ENCODE measurements around the gene SPTB.
A peak's percentile ranks its signal among the peaks of the same experiment; 100 is the strongest.

SPTB gene

GRCh38 chr14:64850369-64851137 is 29.2 kb downstream of the SPTB start:
- DNase-seq (ENCODE audit: low read depth), result no peak

GRCh38 chr14:64849940-64850339 is 29.8 kb downstream of the SPTB start:
- DNase-seq (ENCODE audit: low read depth), result no peak

GRCh38 chr14:64848239-64848638 is 31.5 kb downstream of the SPTB start:
- no peak for DNase-seq (ENCODE audit: low read depth)

DNA sequence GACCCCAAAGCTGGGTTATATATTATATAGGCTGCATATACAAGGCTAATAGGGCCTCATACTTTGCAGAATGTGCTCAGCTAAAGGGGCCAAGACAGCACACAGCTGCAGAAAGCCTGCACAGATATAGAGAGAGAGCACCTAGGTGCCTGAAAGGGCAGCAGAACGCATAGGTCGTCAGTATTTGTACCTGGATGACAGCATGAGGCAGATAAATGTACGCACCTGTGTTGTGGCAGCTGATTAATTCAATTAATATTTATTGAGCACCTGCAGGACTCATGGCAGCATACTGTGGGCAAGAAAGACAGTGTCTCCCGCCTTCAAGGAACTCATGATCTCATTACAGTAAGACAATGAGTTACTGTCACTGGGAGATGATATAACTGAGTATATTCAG is 33.4 kb downstream of the SPTB start:
- no peak for DNase-seq (ENCODE audit: low read depth)

DNA sequence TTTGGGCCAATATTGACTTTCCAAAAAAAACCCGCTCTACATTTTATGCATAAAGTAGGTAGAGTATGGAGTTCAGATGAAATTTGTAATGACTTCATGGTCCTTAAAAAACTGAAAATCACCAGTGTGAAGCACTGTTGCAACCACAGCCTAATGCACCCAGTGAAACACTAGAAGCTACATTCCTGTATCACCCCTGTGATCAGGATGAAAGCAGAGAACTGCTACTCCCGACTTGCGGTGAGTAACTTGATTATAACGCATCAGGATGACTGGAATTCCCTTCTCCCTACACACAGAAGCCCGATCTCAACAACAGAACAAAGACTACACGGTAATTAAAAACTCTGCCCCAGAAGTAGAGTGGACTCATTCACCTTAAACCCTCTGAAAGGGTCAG is 33.8 kb downstream of the SPTB start:
- no peak for DNase-seq (ENCODE audit: low read depth)

DNA sequence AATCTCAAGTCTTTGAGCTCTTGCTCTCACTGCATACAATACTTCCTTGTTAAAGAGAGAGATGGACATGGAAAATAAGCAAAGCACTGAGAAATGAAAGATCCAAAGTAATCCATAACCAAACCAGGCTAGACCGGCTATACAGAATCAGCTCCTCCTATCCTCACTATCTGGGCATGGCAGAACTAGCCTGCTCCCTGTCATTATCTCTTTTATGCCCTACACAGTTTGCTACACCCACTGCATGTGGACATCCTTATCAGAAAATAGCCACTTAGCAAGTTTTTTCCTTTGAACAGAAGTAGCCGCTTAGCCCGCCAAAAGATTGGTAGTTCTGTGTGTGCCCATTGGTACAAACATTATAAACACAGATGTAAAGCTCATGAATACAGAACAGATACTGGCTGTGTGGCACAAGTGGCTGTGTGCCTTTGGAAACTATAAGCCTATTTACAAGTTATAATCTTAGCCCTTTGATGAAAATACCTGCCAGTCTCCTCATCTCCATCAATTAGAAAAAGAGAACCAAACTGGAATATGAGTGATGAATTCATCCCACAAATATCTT is 34.7 kb downstream of the SPTB start:
- DNase-seq (ENCODE audit: low read depth), result no peak

- no peak for DNase-seq (ENCODE audit: low read depth)
Measured at GRCh38 chr14:64844272-64844671, 35.4 kb downstream of the SPTB start.

DNA sequence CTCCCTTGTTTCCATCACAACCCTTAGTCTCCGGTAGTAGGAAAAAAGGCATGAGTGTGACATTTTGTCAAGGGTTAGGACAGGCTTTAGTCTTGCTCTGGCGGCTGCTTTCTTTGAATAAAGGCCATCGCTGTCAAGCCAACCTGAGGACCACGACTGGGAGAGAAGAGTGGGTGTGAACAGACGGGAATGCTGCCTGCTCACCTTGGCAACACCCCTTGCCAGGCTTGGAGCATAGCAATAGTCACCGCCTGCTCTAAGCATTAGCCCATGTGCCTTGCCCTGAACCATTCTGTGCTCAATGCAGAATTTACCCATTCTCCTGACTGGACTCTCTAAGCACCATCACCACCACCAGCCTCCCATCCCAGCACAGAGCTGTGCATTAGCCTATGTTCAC is 36.2 kb downstream of the SPTB start:
- no peak for DNase-seq (ENCODE audit: low read depth)

GRCh38 chr14:64841772-64842750 is 37.6 kb downstream of the SPTB start:
- DNase-seq (ENCODE audit: low read depth), result no peak

DNA sequence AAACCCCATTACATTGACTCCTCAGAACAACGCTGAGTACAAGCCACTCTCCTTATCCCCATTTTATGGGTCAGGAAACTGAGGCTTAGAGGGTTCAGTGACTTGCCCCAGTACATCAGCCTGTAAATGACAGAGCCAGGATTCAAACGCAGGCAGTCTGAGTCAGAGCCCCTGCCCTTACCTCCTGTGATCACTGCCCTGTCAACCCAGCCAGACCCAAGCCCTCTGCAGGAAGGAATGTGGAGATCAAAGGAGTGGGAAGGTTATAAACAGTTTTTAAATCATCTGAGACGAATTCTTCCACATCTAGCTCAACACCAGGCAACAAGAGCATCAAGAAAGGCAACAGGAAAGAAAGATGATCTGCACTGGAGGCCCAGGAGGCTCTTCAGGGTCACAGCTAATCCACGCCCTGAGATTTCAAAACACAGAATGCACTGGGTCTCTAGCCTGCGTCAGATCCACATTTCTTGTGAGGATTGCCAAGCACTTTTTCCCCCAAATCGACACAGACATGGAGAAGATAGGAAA is 38.5 kb downstream of the SPTB start:
- DNase-seq (ENCODE audit: low read depth), result no peak

- no peak for DNase-seq (ENCODE audit: low read depth)
Measured at GRCh38 chr14:64838656-64839055, 41.1 kb downstream of the SPTB start.

- no peak for DNase-seq (ENCODE audit: low read depth)
Measured at GRCh38 chr14:64835431-64835830, 44.3 kb downstream of the SPTB start.

DNA sequence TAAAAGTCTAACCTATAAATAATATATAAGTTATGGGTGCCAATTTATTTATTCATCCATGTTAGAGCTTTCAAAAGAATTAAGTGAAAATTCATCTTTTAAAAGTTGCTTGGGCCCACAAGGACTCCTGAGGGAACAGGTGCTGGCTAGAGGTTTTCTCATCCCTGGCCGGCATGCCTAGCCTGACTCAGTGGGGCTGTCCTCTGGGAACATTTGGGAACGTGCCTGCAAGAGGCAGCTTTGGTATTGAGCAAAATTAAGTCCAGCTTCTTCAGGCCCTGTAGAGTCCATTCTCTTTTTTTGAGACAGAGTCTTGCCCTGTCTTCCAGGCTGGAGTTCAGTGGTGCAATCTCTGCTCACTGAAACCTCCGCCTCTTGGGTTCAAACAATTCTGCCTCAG is 44.7 kb downstream of the SPTB start:
- no peak for DNase-seq (ENCODE audit: low read depth)

DNA sequence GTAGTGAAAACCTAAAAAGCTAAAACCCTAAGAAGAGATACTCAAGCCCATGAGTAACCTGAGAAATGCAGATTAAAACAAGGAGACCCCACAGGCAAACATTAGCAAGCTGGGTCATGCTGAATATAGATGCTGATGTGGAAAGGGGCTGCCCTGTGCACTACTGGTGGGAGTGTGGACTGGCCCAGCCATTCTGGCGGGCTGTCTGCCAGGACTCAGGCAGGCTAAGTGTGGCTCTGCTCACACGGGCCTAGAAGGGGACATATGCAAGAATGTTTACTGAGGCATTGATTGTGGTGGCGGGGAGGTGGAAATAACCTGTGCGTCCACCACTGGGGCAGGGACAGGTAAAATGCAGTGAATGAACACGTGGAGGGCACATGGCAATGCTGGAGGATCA is 48.3 kb downstream of the SPTB start:
- DNase-seq (ENCODE audit: low read depth), result no peak

GRCh38 chr14:64830961-64831360 is 48.7 kb downstream of the SPTB start:
- DNase-seq (ENCODE audit: low read depth), result no peak

DNA sequence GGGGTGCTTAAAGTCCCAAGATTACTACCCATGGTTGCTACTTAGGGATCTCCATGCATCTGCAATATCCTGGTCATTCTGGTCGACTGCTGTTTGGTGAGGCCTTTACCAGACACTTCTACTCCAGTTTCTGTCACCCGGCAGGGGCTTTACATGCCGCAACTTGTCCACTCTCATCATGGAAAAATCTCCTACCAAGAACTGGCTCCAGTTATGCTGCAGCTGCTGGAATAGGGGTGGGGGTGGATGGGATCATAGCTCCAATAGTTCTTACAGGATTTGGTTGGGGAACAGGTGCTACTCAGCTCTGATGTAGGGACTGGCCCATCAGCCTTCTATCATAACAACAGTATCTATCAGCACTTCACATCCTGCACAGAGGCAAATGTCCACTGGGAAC is 51.6 kb downstream of the SPTB start:
- no peak for DNase-seq (ENCODE audit: low read depth)

GRCh38 chr14:64826845-64827244 is 52.9 kb downstream of the SPTB start:
- no peak for DNase-seq (ENCODE audit: low read depth)

DNA sequence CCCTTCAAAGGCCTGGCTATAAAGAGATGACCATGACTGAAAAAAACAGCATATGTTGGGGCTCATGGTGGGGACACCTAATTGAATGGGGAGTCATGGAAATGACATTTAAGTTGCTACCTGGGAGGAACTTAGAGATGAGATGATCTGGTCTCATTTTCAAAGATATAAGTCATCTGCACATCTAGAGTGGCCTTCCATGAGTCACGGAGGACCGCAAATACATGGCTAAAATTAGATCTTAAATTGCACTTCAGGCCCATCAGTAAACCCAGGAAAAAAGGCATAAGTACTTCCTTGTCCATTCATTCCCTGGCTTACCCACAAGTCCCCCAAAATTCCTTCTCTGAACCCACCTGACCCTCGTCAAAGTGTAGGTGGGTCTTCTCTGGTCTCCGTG is 53.4 kb downstream of the SPTB start:
- DNase-seq (ENCODE audit: low read depth), result no peak

DNA sequence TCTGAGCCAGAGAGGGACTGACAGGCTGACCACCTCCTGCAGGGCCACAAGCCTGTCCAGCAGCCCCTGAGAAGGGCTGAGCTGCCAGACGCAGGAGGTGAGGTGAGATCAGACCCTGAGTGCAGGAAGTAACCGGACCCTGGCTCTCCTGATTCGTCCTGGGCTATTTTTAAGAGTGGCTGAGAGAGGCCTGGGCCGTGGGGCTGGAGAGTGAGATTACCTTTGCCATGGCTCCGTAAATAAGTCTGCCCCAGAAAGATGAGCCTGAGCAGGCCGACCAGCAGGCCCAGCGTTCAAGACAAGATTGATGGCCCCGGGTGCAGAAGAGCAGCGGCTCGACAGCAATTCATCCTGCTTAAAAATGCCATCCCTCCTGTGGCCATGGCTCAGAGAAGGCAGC is 54.2 kb downstream of the SPTB start:
- DNase-seq (ENCODE audit: low read depth), result no peak

- no peak for DNase-seq (ENCODE audit: low read depth)
Measured at GRCh38 chr14:64825006-64825405, 54.7 kb downstream of the SPTB start.

DNA sequence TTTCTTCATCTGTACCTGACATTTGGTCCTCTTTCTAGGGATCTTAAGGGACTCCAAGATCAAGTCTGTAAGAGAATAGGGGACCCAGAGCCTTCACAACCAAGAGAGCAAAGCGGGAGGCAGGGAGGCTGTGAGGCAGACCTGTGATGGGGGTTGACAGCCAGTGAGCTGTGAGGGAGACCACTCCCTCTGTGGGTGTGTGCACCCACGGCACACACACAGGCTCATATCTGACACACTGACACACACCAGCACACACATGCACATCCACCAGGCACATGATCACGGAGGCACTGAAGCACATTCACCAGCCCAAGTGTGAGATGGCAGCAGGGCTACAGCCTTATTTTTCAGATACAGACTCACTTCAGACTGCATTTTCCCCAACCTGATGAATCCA is 55.2 kb downstream of the SPTB start:
- DNase-seq (ENCODE audit: low read depth), result no peak

DNA sequence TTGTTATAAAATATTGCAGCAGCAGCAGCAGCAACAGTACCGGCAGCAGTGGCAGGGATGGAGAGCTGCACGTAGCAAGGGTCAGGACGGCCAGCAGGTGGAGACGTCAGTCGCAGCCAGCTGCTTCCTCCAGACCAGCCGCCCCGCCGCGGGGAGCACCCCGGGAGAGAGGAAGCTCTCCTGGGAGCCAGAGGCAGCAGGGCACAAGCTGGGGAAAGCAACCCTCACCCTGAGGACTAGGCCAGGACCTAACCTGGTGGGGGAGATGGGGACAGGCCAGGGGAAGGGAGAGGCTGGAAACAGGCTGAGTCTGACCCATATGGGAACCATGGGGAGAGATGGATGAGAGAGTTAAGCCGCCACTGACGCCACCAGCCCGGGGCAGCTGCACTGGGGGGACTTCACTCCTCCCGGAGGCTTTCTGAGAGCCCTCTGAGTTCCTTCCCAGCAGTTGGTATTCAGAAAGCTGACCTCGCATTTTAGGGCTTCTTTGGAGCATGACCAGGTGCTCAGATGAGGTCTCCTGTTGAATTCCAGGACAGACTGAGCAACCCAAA is 56.3 kb downstream of the SPTB start:
- peak; percentile 17 for DNase-seq (ENCODE audit: low read depth)

Data from stimulated activated CD8-positive, alpha-beta memory T cell treated with anti-CD3 and anti-CD28 coated beads, Interleukin-15, amount 100 ng/mL, for 1 hour (primary cell).